ENCODE results near the gene MGAT5. TPM values are rescaled to one million over a fixed set of nuclear protein-coding genes. Genes with fewer than 3 reads are reported as not detected.

The MGAT5 gene
- total RNA-seq, 1 donor from 2014 or later = 14.1 TPM

DNA sequence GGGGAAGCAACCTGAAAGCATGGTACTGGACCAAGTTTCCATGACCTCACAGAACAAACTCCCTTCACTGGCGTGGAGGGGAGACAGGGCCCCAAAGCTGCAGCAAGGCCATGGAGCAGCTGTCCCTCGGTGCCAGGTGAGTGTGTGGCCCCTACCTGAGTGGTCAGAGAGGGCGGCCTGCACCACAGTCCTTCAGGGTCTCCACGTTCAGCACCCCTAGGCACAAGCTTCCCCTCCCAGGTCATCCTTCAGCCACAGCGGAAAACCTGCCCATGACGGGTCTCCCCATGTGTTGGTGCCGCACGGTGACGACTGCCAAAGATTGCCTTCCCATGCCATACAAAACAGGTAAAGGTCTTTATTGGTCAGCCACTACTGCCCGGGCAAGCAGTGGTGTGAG, 201.6 kb downstream of the MGAT5 start:
- Mint-ChIP-seq H3K36me3 (ENCODE audit: low read depth) (no peaks in the 10 kb centered on the region), H3K4me3 (ENCODE audit: low read depth) (no peak overlapping the region), H3K27me3 (ENCODE audit: low read depth) (no peaks in the 10 kb centered on the region), H3K4me1 (ENCODE audit: low read depth) (no peaks in the 10 kb centered on the region), H3K27ac (no peak overlapping the region), H3K9me3 (no peaks in the 10 kb centered on the region)
- intact Hi-C loops (cut with micrococcal nuclease) = no loop called here
- DNase-seq (ENCODE audit: low spot score) = no peak

DNA sequence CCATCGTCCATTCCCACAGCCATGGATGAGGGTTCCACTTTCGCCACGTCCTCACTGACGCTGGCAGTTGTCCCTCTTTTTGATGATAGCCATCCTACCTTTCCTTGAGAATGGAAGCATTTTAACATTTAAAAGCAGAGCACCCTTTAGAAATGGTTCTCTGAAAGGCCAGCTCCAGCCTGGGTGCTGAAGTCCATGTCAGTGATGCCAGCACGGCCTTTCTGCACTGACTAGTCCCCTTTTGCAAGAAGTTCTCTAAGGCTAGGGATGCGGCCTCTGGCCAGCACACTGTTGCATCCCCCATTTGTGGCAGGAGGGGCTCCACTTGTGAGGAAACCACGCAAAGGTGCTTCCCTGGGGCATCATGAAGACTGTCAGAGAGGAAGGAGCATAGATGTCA, 203.5 kb downstream of the MGAT5 start:
- no peak for DNase-seq (ENCODE audit: low spot score)
- intact Hi-C loops (cut with micrococcal nuclease) = no loop called here
- Mint-ChIP-seq H3K36me3 (ENCODE audit: low read depth) (no peaks in the 10 kb centered on the region), H3K4me1 (ENCODE audit: low read depth) (no peaks in the 10 kb centered on the region), H3K4me3 (ENCODE audit: low read depth) (no peak overlapping the region), H3K27ac (no peak overlapping the region), H3K27me3 (ENCODE audit: low read depth) (no peaks in the 10 kb centered on the region), H3K9me3 (no peaks in the 10 kb centered on the region)

DNA sequence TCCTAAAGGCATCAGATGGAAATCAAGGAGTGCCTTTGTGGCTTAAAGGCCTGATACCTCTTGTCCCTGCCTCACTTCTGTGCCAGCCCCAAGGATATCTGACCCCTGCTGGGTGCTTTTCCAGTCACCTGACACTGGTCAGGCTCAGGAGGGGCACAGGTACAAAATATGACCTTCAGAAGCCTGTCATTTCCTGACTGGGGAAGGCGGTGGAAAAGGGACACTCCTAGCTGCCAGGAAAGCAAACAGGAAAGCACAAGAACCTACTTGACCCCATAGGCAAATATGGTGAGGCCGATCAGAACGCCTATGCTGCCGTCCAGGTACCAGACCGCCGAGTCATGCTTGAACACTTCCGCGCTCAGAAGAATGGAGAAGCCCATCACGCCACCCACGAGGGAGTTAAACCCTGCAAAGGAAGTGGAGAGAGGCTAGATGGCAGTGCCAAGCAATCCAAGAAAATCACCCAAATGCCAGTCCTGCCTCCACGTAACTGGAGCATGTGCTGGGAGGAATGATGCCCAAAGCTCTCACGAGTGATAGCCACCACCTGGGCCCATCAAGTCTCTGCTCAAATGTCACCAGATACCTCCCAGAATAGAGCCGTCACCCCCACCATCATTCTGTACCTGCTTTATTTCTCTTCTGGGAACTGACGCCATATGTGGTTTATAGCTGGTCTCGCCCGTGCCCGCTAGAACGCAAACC, 204.0 kb downstream of the MGAT5 start:
- Mint-ChIP-seq H3K27ac (no peak overlapping the region), H3K36me3 (ENCODE audit: low read depth) (no peaks in the 10 kb centered on the region), H3K4me1 (ENCODE audit: low read depth) (no peaks in the 10 kb centered on the region)

DNA sequence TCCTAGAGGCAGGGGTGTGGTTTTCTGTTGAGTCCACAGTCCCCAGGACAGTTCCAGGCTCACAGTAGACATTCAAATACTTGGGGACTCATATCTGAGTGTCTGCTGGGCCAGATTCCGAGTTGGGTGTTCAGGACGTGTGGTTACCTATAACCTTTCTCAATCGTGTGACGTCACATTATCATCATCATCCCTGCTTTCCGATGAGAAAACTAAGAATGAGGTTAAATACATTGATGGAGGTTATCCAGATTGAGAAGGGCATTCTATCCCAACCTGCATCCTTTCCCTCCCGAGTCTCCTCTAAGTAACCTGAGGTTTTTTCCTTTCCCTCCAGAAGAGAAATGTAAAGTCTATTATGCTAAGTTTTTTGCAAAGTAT, 204.6 kb downstream of the MGAT5 start:
- Mint-ChIP-seq H3K27me3 (ENCODE audit: low read depth) (no peaks in the 10 kb centered on the region), H3K27ac (no peak overlapping the region), H3K36me3 (ENCODE audit: low read depth) (no peaks in the 10 kb centered on the region), H3K4me1 (ENCODE audit: low read depth) (no peaks in the 10 kb centered on the region), H3K4me3 (ENCODE audit: low read depth) (no peak overlapping the region), H3K9me3 (no peaks in the 10 kb centered on the region)
- no peak for DNase-seq (ENCODE audit: low spot score)
- intact Hi-C loops (cut with micrococcal nuclease) = no loop called here

More for the DNA sequence above, 204.0 kb downstream of the MGAT5 start:
- H3K4me3 Mint-ChIP-seq (ENCODE audit: low read depth) = no peak overlapping the region
- no peaks in the 10 kb centered on the region for H3K9me3 Mint-ChIP-seq
- intact Hi-C loops (cut with micrococcal nuclease) = no loop called here
- DNase-seq (ENCODE audit: low spot score) = no peak
- no peaks in the 10 kb centered on the region for H3K27me3 Mint-ChIP-seq (ENCODE audit: low read depth)

DNA sequence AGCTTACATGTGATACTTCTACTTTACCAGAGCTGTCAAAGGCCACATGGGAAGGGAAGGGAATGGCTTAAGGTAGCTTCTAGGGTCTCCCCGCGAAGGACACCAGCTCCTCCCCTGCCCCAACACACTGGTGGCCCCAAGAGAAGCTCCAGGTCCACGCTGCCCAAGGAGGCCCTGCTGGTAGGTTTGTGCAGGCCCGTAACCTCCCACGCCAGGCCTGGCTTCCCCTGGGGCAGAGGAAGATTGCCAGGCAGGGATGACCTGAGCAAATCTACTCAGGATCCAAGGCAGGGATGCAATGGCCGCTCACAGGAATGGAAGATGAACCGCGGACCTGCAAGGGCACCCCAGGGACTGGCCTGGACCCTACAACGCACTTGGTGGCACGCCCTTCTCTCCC, 205.1 kb downstream of the MGAT5 start:
- no peaks in the 10 kb centered on the region for H3K9me3 Mint-ChIP-seq
- intact Hi-C loops (cut with micrococcal nuclease) = no loop called here
- H3K36me3 Mint-ChIP-seq (ENCODE audit: low read depth) = no peaks in the 10 kb centered on the region
- no peaks in the 10 kb centered on the region for H3K27me3 Mint-ChIP-seq (ENCODE audit: low read depth)
- no peak overlapping the region for H3K4me3 Mint-ChIP-seq (ENCODE audit: low read depth)
- DNase-seq (ENCODE audit: low spot score) = no peak
- H3K27ac Mint-ChIP-seq = no peak overlapping the region
- no peaks in the 10 kb centered on the region for H3K4me1 Mint-ChIP-seq (ENCODE audit: low read depth)

DNA sequence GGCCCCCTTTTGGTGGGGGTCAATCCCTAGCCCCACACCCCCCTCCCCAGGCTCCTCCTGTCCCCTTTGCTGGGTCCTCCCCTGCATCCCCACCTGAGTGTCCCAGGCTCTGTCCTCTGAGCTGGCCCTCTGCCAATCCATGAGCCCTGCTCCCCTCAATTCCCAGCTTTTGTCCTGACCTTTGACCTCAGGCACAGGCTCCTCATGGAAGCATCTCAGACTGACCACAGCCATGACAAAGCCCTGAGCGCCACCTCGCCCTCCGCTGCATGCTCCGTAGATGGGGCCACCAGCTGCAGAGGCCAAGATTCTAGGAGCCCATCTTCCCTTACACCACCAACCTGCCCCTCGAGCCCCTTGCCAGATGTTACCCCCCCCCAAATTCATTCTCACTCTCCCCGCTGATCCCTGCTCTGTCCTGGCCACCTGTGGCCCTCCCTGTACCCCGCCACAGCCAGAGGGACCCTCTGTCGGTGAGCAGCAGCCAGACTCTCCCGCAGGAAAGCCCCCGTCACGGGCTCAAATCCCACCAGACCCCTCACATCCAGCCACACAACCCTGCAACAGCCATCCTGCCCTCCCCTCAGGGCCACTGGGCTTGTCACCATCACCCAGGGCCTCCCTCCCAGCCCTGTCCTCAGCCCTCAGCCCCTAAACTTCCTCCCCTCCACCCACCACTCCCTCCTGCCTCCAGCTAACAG, 206.0 kb downstream of the MGAT5 start:
- Mint-ChIP-seq H3K4me1 (ENCODE audit: low read depth) (no peaks in the 10 kb centered on the region), H3K27ac (no peak overlapping the region), H3K4me3 (ENCODE audit: low read depth) (no peak overlapping the region), H3K9me3 (no peaks in the 10 kb centered on the region), H3K36me3 (ENCODE audit: low read depth) (no peaks in the 10 kb centered on the region), H3K27me3 (ENCODE audit: low read depth) (no peaks in the 10 kb centered on the region)
- intact Hi-C loops (cut with micrococcal nuclease) = loop anchor here (10.0 kb wide), 1 partner anchor 325 kb away; no protein-coding TSS in a partner anchor
- DNase-seq (ENCODE audit: low spot score) = no peak

DNA sequence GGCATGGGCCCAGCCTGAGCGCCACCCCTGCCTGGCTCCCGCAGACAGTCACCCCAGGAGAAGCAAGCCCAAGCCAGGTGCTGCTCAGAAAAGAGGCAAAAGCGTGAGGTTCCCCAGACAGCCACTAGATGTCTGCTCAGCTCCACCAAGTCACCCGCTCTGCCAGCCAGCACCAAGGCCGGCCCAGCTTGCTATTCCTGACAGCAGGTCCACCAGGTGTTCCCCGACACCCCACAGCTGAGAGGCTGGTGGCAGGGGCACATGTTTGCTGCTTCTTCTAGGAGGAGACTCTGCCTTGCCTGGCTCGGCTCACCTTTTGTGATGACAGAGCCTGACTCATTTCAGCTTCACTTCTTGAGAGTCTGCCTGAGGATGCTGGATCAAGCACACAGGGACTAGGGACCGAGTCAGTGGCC, 206.7 kb downstream of the MGAT5 start:
- Mint-ChIP-seq H3K27me3 (ENCODE audit: low read depth) (no peaks in the 10 kb centered on the region), H3K9me3 (no peaks in the 10 kb centered on the region), H3K4me3 (ENCODE audit: low read depth) (no peak overlapping the region), H3K4me1 (ENCODE audit: low read depth) (no peaks in the 10 kb centered on the region), H3K27ac (no peak overlapping the region), H3K36me3 (ENCODE audit: low read depth) (no peaks in the 10 kb centered on the region)
- DNase-seq (ENCODE audit: low spot score) = no peak
- intact Hi-C loops (cut with micrococcal nuclease) = loop anchor here (10.0 kb wide), 1 partner anchor 324 kb away; no protein-coding TSS in a partner anchor

DNA sequence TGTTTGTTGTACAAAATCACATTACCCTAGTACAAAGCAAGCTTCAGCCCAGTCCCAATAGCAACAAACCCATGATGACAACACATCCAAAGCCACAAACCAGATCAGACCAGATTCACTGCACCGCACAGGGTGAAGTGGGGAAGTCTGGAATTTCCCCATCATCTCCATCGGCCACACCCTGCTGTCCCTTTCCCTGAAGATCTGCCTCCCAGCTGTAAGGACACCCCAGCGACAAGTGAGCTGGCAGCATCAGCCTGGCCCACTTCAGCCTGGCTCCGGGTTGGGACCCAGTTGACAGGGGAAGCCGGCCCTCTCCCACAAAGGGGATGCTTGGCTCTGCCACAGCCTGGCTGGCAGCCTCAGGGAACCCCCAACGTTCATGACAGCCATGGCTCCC, 207.6 kb downstream of the MGAT5 start:
- H3K9me3 Mint-ChIP-seq = no peaks in the 10 kb centered on the region
- H3K4me1 Mint-ChIP-seq (ENCODE audit: low read depth) = no peaks in the 10 kb centered on the region
- no peak overlapping the region for H3K27ac Mint-ChIP-seq
- no peaks in the 10 kb centered on the region for H3K36me3 Mint-ChIP-seq (ENCODE audit: low read depth)
- no peak for DNase-seq (ENCODE audit: low spot score)
- no peaks in the 10 kb centered on the region for H3K27me3 Mint-ChIP-seq (ENCODE audit: low read depth)
- H3K4me3 Mint-ChIP-seq (ENCODE audit: low read depth) = no peak overlapping the region
- intact Hi-C loops (cut with micrococcal nuclease) = loop anchor here (10.0 kb wide), 1 partner anchor 323 kb away; no protein-coding TSS in a partner anchor

DNA sequence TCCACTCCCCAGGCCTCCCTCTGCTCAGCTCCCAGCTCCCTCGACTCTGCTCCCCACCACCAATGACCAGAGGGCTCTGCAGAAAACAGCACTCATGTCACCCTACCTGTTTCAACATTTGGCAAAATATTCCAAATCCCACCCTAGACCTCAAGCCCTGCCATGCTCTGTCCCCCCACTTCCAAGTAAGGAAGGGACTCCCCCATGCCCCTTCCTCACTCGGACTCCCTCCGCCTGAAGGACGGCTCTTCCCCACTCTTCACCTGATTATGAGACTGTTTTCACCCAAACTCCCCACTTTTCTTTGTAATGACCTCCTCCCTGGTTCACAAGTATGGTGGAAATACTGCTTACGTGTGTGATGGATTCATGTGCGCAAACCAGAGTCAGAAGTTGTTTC, 208.4 kb downstream of the MGAT5 start:
- Mint-ChIP-seq H3K4me1 (ENCODE audit: low read depth) (no peaks in the 10 kb centered on the region), H3K9me3 (no peaks in the 10 kb centered on the region), H3K27ac (no peak overlapping the region), H3K4me3 (ENCODE audit: low read depth) (no peak overlapping the region), H3K36me3 (ENCODE audit: low read depth) (no peaks in the 10 kb centered on the region), H3K27me3 (ENCODE audit: low read depth) (no peaks in the 10 kb centered on the region)
- no peak for DNase-seq (ENCODE audit: low spot score)
- intact Hi-C loops (cut with micrococcal nuclease) = loop anchor here (10.0 kb wide), 1 partner anchor 323 kb away; no protein-coding TSS in a partner anchor

DNA sequence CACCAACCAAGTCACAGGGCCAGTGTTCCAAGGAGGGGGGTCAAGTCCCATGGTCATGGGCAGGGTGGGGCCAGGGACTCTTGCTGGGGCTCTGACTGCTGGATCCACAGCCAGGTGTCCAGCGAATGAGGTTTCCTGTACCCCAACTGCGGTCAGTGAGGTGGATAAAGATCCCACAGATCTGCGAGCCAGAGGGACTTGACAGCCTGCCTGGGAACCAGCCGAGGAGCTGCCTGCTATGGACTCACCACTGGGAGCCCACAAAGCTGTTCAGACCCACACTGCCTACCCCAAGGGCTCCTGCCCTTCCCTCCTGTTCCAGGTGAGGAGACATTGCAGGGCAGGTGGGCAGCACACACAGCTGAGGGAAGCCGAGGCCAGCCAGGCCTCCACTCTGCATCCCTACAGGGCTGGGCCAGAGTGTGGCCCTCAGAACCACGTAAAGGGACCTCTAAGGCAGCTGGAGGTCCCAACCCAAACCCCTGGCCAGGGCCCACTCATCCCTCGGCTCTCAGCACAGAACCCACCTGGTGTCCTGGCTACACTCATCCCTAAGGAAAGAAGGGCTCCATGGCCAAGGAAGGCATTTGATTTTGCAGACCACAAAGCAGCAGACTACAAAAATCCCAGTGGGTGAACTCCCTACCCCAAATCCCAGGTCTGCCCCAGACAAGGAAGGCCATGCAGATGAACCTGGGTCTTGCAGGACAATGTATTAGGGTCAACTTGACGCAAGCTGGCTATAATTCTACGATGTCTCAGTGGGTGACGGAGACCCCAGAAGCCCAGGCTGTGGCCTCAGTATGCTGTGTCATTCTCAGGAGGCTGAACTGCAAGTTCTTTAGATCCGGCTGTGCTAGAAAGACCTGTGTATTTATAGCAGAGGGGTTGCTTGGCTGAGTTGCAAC, 209.2 kb downstream of the MGAT5 start:
- H3K4me3 Mint-ChIP-seq (ENCODE audit: low read depth) = no peak overlapping the region
- intact Hi-C loops (cut with micrococcal nuclease) = loop anchor here (10.0 kb wide), 1 partner anchor 322 kb away; no protein-coding TSS in a partner anchor
- H3K9me3 Mint-ChIP-seq = no peaks in the 10 kb centered on the region
- no peaks in the 10 kb centered on the region for H3K4me1 Mint-ChIP-seq (ENCODE audit: low read depth)
- no peak overlapping the region for H3K27ac Mint-ChIP-seq
- DNase-seq (ENCODE audit: low spot score) = no peak
- no peaks in the 10 kb centered on the region for H3K36me3 Mint-ChIP-seq (ENCODE audit: low read depth)
- no peaks in the 10 kb centered on the region for H3K27me3 Mint-ChIP-seq (ENCODE audit: low read depth)

DNA sequence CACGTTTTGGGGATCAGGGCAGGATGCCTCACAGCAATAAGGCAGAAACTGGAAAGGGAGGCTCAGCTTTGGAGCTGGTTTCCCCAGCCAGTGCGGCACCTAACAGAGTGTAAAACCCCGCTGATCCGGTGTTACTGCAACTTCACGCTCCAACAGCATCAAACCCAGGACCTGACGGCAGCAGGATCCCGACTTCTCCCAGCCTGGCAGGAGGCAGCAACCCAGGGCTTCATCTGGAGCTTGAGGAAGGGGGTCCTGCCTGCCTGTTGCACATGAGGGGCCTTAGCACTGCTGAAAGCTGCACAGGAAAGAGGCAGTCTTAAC, 209.8 kb downstream of the MGAT5 start:
- intact Hi-C loops (cut with micrococcal nuclease) = loop anchor here (10.0 kb wide), 1 partner anchor 321 kb away; no protein-coding TSS in a partner anchor
- H3K27ac Mint-ChIP-seq = no peak overlapping the region
- no peaks in the 10 kb centered on the region for H3K36me3 Mint-ChIP-seq (ENCODE audit: low read depth)
- DNase-seq (ENCODE audit: low spot score) = no peak
- no peak overlapping the region for H3K4me3 Mint-ChIP-seq (ENCODE audit: low read depth)
- H3K4me1 Mint-ChIP-seq (ENCODE audit: low read depth) = no peaks in the 10 kb centered on the region
- H3K9me3 Mint-ChIP-seq = no peaks in the 10 kb centered on the region
- no peaks in the 10 kb centered on the region for H3K27me3 Mint-ChIP-seq (ENCODE audit: low read depth)

DNA sequence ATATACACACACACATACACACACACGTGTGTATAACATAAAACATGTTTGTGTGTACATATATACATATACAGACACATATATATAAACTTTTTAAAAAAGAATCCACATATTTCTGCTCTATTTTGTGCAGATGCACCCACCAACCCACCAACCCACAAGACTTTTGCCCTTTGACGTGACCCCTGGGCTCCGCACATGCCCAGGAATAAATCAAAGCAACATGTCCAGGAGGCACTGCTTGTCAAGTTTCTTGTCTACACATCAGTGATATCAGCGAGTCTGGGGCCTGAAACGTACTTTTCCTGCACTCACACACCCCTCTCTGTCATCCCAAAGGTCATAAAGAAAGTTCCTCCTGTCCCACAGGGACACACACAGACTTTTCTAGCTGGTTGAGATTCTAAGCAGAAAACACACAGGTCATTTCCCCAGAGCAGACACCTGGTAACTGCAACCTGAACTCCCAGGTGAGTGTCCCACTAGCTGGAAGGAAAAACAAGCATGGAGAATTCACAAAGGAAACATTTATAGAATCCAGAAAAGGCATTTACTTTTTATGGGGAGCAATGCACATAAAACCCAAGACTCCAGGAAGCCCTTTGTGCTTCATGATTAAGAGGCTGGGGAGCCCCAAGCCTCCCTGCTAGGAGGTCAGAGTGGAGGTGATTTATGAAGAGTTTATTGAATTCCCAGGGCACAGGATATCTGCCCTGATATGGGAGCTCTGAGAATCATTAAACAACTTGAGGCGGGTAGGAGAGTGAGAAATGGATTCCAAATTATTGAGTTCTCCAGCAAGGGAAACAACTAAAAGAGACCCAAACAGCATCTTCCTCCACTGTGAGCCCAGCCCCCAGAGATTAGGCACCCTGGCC, 211.6 kb downstream of the MGAT5 start:
- no peak overlapping the region for H3K4me3 Mint-ChIP-seq (ENCODE audit: low read depth)
- H3K9me3 Mint-ChIP-seq = no peaks in the 10 kb centered on the region
- no peaks in the 10 kb centered on the region for H3K36me3 Mint-ChIP-seq (ENCODE audit: low read depth)
- H3K27me3 Mint-ChIP-seq (ENCODE audit: low read depth) = no peaks in the 10 kb centered on the region
- DNase-seq (ENCODE audit: low spot score) = no peak
- no peaks in the 10 kb centered on the region for H3K4me1 Mint-ChIP-seq (ENCODE audit: low read depth)
- intact Hi-C loops (cut with micrococcal nuclease) = loop anchor here (10.0 kb wide), 1 partner anchor 319 kb away; no protein-coding TSS in a partner anchor
- H3K27ac Mint-ChIP-seq = no peak overlapping the region

Data from activated T-helper 2 cell treated with anti-CD3 and anti-CD28 coated beads, Interferon-gamma antibody, Interleukin-2, Interleukin-4, amounts not matched to agents 10 μg/mL and 5 μg/mL and 100 μg/mL, durations not matched to agents 14 hours and 24 hours and 36 hours (primary cell).